HepG2 (cell line): ENCODE results near the gene SLC19A1. TPM values are rescaled to one million over a fixed set of nuclear protein-coding genes. Genes with fewer than 3 reads are reported as not detected.

Experiments
- ADNP ChIP-seq: sonication (generic); formaldehyde crosslinking; IDR thresholded peaks from 2 replicates; pipeline ENCODE4 v1.4.0; 2020; ENCODE audit warnings: missing genetic modification reagents
- AHR ChIP-seq: IDR thresholded peaks from 2 replicates; pipeline ENCODE4 v1.6.1; 2018; ENCODE audit warnings: missing genetic modification reagents, missing compliant biosample characterization
- AKAP8 ChIP-seq: sonication (generic); formaldehyde crosslinking; IDR thresholded peaks from 2 replicates; pipeline ENCODE4 v1.5.1; 2020; ENCODE audit warnings: mild to moderate bottlenecking, missing genetic modification reagents
- CENPT ChIP-seq: sonication (generic); formaldehyde crosslinking; IDR thresholded peaks from 2 replicates; pipeline ENCODE4 v1.8.0; 2022; ENCODE audit warnings: low read depth, mild to moderate bottlenecking, moderate library complexity, missing genetic modification reagents
- DDIT3 ChIP-seq: sonication (generic); formaldehyde crosslinking; IDR thresholded peaks from 2 replicates; pipeline ENCODE4 v1.4.0; 2020; ENCODE audit warnings: mild to moderate bottlenecking, missing genetic modification reagents
- DMAP1 ChIP-seq: IDR thresholded peaks from 2 replicates; pipeline ENCODE4 v1.6.1; 2016
- DMTF1 ChIP-seq: sonication (generic); formaldehyde crosslinking; IDR thresholded peaks from 2 replicates; pipeline ENCODE4 v1.4.0; 2020; ENCODE audit warnings: mild to moderate bottlenecking, missing genetic modification reagents
- FOXO1 ChIP-seq: sonication (generic); formaldehyde crosslinking; IDR thresholded peaks from 2 replicates; pipeline ENCODE4 v1.4.0; 2020; ENCODE audit warnings: missing genetic modification reagents
- HMGA1 ChIP-seq: sonication (generic); formaldehyde crosslinking; conservative IDR thresholded peaks from 2 replicates; pipeline ENCODE4 v1.4.0; 2020; ENCODE audit warnings: missing genetic modification reagents
- NKX3-1 ChIP-seq: sonication (generic); formaldehyde crosslinking; IDR thresholded peaks from 2 replicates; pipeline ENCODE4 v1.5.0; 2020; ENCODE audit warnings: missing genetic modification reagents
- NONO ChIP-seq, 2 experiments: fragments of 450-650 bp in 1 of 2; sonication (generic) in 1 of 2; formaldehyde crosslinking in 1 of 2; IDR thresholded peaks in 1 of 2; conservative IDR thresholded peaks in 1 of 2; 2 replicates each; pipeline versions ENCODE4 v1.6.1 to v1.8.0; 2017 to 2022; ENCODE audit warnings: mild to moderate bottlenecking in 1 of 2, missing genetic modification reagents in 1 of 2, moderate library complexity in 1 of 2
- RELA ChIP-seq: sonication (generic); formaldehyde crosslinking; IDR thresholded peaks from 2 replicates; pipeline ENCODE4 v1.4.0; 2020; ENCODE audit warnings: missing genetic modification reagents
- SMAD3 ChIP-seq: sonication (generic); formaldehyde crosslinking; IDR thresholded peaks from 2 replicates; pipeline ENCODE4 v1.4.0; 2020; ENCODE audit warnings: missing genetic modification reagents
- ZNF138 ChIP-seq: sonication (generic); formaldehyde crosslinking; IDR thresholded peaks from 2 replicates; pipeline ENCODE4 v1.5.0; 2020; ENCODE audit warnings: mild to moderate bottlenecking, low read depth, missing genetic modification reagents
- ZNF160 ChIP-seq: sonication (generic); formaldehyde crosslinking; IDR thresholded peaks from 2 replicates; pipeline ENCODE4 v1.8.0; 2022; ENCODE audit warnings: mild to moderate bottlenecking, inconsistent platforms, missing genetic modification reagents
- ZNF343 ChIP-seq: sonication (generic); formaldehyde crosslinking; IDR thresholded peaks from 2 replicates; pipeline ENCODE4 v1.4.0; 2020; ENCODE audit warnings: mild to moderate bottlenecking, missing genetic modification reagents
- ZNF446 ChIP-seq: sonication (generic); formaldehyde crosslinking; IDR thresholded peaks from 2 replicates; pipeline ENCODE4 v1.5.0; 2020; ENCODE audit warnings: mild to moderate bottlenecking, missing genetic modification reagents
- ZNF549 ChIP-seq: sonication (generic); formaldehyde crosslinking; IDR thresholded peaks from 2 replicates; pipeline ENCODE4 v1.5.0; 2020; ENCODE audit warnings: missing genetic modification reagents
- ZNF660 ChIP-seq: sonication (generic); formaldehyde crosslinking; IDR thresholded peaks from 2 replicates; pipeline ENCODE4 v1.5.1; 2020; ENCODE audit warnings: mild to moderate bottlenecking, low read depth, missing genetic modification reagents, borderline replicate concordance
- ZNF792 ChIP-seq: IDR thresholded peaks from 2 replicates; pipeline ENCODE4 v1.6.1; 2016
- polyA plus RNA-seq, 8 experiments: library from polyadenylated mRNA; depleted of rRNA in 3 of 8; stranded (reverse) in 7 of 8; unstranded in 1 of 8; fragments of >200 nt; fragmentation: Illumina TruSeq in 4 of 8; extraction: Trizol in 4 of 8; gene quantifications; 2 replicates each; pipeline versions ENCODE4 v1.2.1 to v1.2.3, GENCODE V29; 2011 to 2016; ENCODE audit warnings: low read depth in 4 of 8, missing spikeins in 1 of 8, mixed read lengths in 1 of 8; ENCODE audit not compliant: insufficient read depth in 1 of 8
- total RNA-seq, 5 experiments: library from RNA; depleted of rRNA; stranded (reverse); fragments of >200 nt; fragmentation: Illumina TruSeq; extraction: Trizol; gene quantifications; 2 replicates each; pipeline ENCODE4 v1.2.3, GENCODE V29; 2016; ENCODE audit warnings: low read depth in 1 of 5
- TF ChIP-seq, protein P1 (sequence below): IDR thresholded peaks from 2 replicates; pipeline ENCODE4 v1.6.1; 2012; ENCODE audit warnings: low read depth, low read length, improper control_type of control experiment
- TF ChIP-seq, protein P2 (sequence below): sonication (generic); formaldehyde crosslinking; IDR thresholded peaks from 2 replicates; pipeline ENCODE4 v1.8.0; 2022; ENCODE audit warnings: missing genetic modification reagents, mild to moderate bottlenecking, borderline replicate concordance
- TF ChIP-seq, protein P3 (sequence below): sonication (generic); formaldehyde crosslinking; IDR thresholded peaks from 2 replicates; pipeline ENCODE4 v1.4.0; 2020; ENCODE audit warnings: missing genetic modification reagents, mild to moderate bottlenecking, borderline replicate concordance

SLC19A1 gene
- total and polyA plus RNA-seq, 2 of the 13 experiments (the other 11 are each of a cell fraction or from before 2014, with no cell fraction given), result 21.8 to 23.0 TPM

GRCh38 chr21:45541221-45542039, 810 bp downstream of the SLC19A1 start (continued):
- TF ChIP-seq, protein P1, sequence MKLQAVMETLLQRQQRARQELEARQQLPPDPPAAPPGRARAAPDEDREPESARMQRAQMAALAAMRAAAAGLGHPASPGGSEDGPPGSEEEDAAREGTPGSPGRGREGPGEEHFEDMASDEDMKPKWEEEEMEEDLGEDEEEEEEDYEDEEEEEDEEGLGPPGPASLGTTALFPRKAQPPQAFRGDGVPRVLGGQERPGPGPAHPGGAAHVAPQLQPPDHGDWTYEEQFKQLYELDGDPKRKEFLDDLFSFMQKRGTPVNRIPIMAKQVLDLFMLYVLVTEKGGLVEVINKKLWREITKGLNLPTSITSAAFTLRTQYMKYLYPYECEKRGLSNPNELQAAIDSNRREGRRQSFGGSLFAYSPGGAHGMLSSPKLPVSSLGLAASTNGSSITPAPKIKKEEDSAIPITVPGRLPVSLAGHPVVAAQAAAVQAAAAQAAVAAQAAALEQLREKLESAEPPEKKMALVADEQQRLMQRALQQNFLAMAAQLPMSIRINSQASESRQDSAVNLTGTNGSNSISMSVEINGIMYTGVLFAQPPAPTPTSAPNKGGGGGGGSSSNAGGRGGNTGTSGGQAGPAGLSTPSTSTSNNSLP, result no peak
- 0 out of 2 replicates have a peak, but pooled peaks have one; percentile 41 for TF ChIP-seq AHR
- TF ChIP-seq, protein P2, sequence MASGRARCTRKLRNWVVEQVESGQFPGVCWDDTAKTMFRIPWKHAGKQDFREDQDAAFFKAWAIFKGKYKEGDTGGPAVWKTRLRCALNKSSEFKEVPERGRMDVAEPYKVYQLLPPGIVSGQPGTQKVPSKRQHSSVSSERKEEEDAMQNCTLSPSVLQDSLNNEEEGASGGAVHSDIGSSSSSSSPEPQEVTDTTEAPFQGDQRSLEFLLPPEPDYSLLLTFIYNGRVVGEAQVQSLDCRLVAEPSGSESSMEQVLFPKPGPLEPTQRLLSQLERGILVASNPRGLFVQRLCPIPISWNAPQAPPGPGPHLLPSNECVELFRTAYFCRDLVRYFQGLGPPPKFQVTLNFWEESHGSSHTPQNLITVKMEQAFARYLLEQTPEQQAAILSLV (CRISPR knock-in tag), result no peak
- TF ChIP-seq ZNF343 (CRISPR knock-in tag), result no peak
- TF ChIP-seq RELA (CRISPR knock-in tag), result no peak
- TF ChIP-seq ZNF446, result 0 out of 2 replicates have a peak, but pooled peaks have one; percentile 31
- TF ChIP-seq, protein P3, sequence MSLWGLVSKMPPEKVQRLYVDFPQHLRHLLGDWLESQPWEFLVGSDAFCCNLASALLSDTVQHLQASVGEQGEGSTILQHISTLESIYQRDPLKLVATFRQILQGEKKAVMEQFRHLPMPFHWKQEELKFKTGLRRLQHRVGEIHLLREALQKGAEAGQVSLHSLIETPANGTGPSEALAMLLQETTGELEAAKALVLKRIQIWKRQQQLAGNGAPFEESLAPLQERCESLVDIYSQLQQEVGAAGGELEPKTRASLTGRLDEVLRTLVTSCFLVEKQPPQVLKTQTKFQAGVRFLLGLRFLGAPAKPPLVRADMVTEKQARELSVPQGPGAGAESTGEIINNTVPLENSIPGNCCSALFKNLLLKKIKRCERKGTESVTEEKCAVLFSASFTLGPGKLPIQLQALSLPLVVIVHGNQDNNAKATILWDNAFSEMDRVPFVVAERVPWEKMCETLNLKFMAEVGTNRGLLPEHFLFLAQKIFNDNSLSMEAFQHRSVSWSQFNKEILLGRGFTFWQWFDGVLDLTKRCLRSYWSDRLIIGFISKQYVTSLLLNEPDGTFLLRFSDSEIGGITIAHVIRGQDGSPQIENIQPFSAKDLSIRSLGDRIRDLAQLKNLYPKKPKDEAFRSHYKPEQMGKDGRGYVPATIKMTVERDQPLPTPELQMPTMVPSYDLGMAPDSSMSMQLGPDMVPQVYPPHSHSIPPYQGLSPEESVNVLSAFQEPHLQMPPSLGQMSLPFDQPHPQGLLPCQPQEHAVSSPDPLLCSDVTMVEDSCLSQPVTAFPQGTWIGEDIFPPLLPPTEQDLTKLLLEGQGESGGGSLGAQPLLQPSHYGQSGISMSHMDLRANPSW (CRISPR knock-in tag), result no peak
- no peak for TF ChIP-seq DDIT3
- TF ChIP-seq CENPT, result no peak
- TF ChIP-seq NKX3-1 (CRISPR knock-in tag), result 0 out of 2 replicates have a peak, but pooled peaks have one; percentile 24
- TF ChIP-seq SMAD3 (CRISPR knock-in tag), result no peak
- no peak for TF ChIP-seq NONO (IDR thresholded peaks at IDR 0.05)
- no peak for TF ChIP-seq NONO (CRISPR knock-in tag; conservative IDR thresholded peaks at IDR 0.05)
- no peak for TF ChIP-seq ZNF660 (CRISPR knock-in tag)
- no peak for TF ChIP-seq FOXO1 (CRISPR knock-in tag)
- TF ChIP-seq DMTF1 (CRISPR knock-in tag), result no peak
- TF ChIP-seq ZNF160 (CRISPR knock-in tag), result no peak
- TF ChIP-seq ZNF792 (CRISPR knock-in tag), result no peak
- TF ChIP-seq AKAP8, result no peak
- peak; percentile 90 for TF ChIP-seq DMAP1 (CRISPR knock-in tag)
- no peak for TF ChIP-seq HMGA1
- TF ChIP-seq ZNF549 (CRISPR knock-in tag), result no peak
- TF ChIP-seq ADNP (CRISPR knock-in tag), result no peak
- TF ChIP-seq ZNF138, result no peak
